Measurements from ENCODE around the gene METAP1D. TPM values are rescaled to one million over a fixed set of nuclear protein-coding genes. Genes with fewer than 3 reads are reported as not detected.
"Not testable (repeated sequence)": the region's sequence is repeated elsewhere in the genome, so short reads cannot be mapped to it uniquely, and the experiment has no call there.

Gene METAP1D
- total RNA-seq, 2 donors from 2014 or later, result 11.6 to 13.6 TPM

GRCh38 chr2:171968509-171968908, 31.2 kb upstream of the METAP1D start:
- Histone ChIP-seq H3K27me3 (replicated peaks; ENCODE audit: insufficient read depth) (no peaks in the 10 kb centered on the region), H3K4me3 (no peak overlapping the region), H3K36me3 (no peaks in the 10 kb centered on the region), H3K27ac (no peak overlapping the region), H3K9me3 (no peaks in the 10 kb centered on the region), H3K4me1 (replicated peaks) (no peaks in the 10 kb centered on the region)
- TF ChIP-seq POLR2A (IDR thresholded peaks at IDR 0.05), result no peak
- TF ChIP-seq, protein P1, sequence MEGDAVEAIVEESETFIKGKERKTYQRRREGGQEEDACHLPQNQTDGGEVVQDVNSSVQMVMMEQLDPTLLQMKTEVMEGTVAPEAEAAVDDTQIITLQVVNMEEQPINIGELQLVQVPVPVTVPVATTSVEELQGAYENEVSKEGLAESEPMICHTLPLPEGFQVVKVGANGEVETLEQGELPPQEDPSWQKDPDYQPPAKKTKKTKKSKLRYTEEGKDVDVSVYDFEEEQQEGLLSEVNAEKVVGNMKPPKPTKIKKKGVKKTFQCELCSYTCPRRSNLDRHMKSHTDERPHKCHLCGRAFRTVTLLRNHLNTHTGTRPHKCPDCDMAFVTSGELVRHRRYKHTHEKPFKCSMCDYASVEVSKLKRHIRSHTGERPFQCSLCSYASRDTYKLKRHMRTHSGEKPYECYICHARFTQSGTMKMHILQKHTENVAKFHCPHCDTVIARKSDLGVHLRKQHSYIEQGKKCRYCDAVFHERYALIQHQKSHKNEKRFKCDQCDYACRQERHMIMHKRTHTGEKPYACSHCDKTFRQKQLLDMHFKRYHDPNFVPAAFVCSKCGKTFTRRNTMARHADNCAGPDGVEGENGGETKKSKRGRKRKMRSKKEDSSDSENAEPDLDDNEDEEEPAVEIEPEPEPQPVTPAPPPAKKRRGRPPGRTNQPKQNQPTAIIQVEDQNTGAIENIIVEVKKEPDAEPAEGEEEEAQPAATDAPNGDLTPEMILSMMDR (IDR thresholded peaks at IDR 0.05), result no peak
- no peak for TF ChIP-seq POLR2AphosphoS5 (IDR thresholded peaks at IDR 0.05)
- intact Hi-C loops (cut with DNase I), result no loop called here
- no peak for DNase-seq (ENCODE audit: low spot score)

GRCh38 chr2:171972329-171972982, 27.3 kb upstream of the METAP1D start:
- no peak for DNase-seq (ENCODE audit: low spot score)

DNA sequence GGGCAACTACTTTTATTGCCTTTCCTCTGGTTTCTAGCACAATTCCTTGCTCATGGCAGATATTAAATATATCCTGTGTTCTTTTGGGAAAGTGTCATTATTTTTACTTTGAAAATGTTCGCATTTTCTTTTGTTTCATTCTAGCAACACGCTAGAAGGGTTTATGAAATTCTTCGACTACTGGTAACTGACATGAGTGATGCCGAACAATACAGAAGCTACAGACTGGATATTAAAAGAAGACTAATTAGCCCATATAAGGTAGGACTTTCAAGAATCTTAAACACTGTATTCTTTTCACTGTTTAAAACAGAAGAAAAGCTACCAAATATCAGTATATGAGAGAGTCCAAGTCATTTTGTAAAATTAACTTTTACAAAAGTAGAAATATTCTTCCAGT, 20.6 kb upstream of the METAP1D start:
- H3K4me3 ChIP-seq, result no peak overlapping the region
- H3K27ac ChIP-seq, result no peak overlapping the region
- TF ChIP-seq, protein P1 (IDR thresholded peaks at IDR 0.05), result no peak
- TF ChIP-seq POLR2A (IDR thresholded peaks at IDR 0.05), result no peak
- no peak for TF ChIP-seq POLR2AphosphoS5 (IDR thresholded peaks at IDR 0.05)
- no peaks in the 10 kb centered on the region for H3K9me3 ChIP-seq
- no peaks in the 10 kb centered on the region for H3K27me3 ChIP-seq (replicated peaks; ENCODE audit: insufficient read depth)
- 98% methylated on average over 4 of the region's 4 CpGs for WGBS
- no peak for DNase-seq (ENCODE audit: low spot score)
- H3K4me1 ChIP-seq (replicated peaks), result no peaks in the 10 kb centered on the region
- no peaks in the 10 kb centered on the region for H3K36me3 ChIP-seq
- intact Hi-C loops (cut with DNase I), result no loop called here

More at GRCh38 chr2:171972329-171972982, 27.3 kb upstream of the METAP1D start:
- H3K27me3 ChIP-seq (replicated peaks; ENCODE audit: insufficient read depth), result no peaks in the 10 kb centered on the region
- 98% methylated on average over 2 of the region's 2 CpGs for WGBS
- TF ChIP-seq POLR2AphosphoS5 (IDR thresholded peaks at IDR 0.05) (no peak), POLR2A (IDR thresholded peaks at IDR 0.05) (no peak)
- TF ChIP-seq, protein P1 (IDR thresholded peaks at IDR 0.05), result no peak
- intact Hi-C loops (cut with DNase I), result no loop called here
- no peaks in the 10 kb centered on the region for H3K36me3 ChIP-seq
- H3K9me3 ChIP-seq, result no peaks in the 10 kb centered on the region
- no peaks in the 10 kb centered on the region for H3K4me1 ChIP-seq (replicated peaks)
- H3K27ac ChIP-seq, result no peak overlapping the region
- H3K4me3 ChIP-seq, result no peak overlapping the region

GRCh38 chr2:171983924-171984323, 15.8 kb upstream of the METAP1D start:
- DNase-seq (ENCODE audit: low spot score); H3K27me3 ChIP-seq (replicated peaks; ENCODE audit: insufficient read depth); H3K9me3 ChIP-seq; H3K27ac ChIP-seq; H3K4me3 ChIP-seq; H3K36me3 ChIP-seq; intact Hi-C loops (cut with DNase I); H3K4me1 ChIP-seq (replicated peaks): not testable (repeated sequence)
- WGBS, result 100% methylated on average over 1 of the region's 1 CpG

- intact Hi-C loops (cut with DNase I), result no loop called here
- DNase-seq (ENCODE audit: low spot score), result no peak
These were observed 14.7 kb upstream of the METAP1D start for GRCh38 chr2:171985076-171985475.

More at GRCh38 chr2:171985076-171985475, 14.7 kb upstream of the METAP1D start:
- Histone ChIP-seq H3K4me3 (no peak overlapping the region), H3K27ac (no peak overlapping the region), H3K9me3 (no peaks in the 10 kb centered on the region), H3K36me3 (no peaks in the 10 kb centered on the region), H3K4me1 (replicated peaks) (no peaks in the 10 kb centered on the region), H3K27me3 (replicated peaks; ENCODE audit: insufficient read depth) (no peaks in the 10 kb centered on the region)
- WGBS, result 46% methylated on average over 2 of the region's 2 CpGs
- TF ChIP-seq POLR2AphosphoS5 (IDR thresholded peaks at IDR 0.05) (no peak), POLR2A (IDR thresholded peaks at IDR 0.05) (no peak)
- TF ChIP-seq, protein P1 (IDR thresholded peaks at IDR 0.05), result no peak

Measured in prostate gland (tissue), 2 donors.